ENCODE measurements around the gene ACTR6.
"Not testable (repeated sequence)": the region's sequence is repeated elsewhere in the genome, so short reads cannot be mapped to it uniquely, and the experiment has no call there.

The ACTR6 gene

GRCh38 chr12:100222173-100222572 lies 21.6 kb downstream of the ACTR6 start:
- not testable (repeated sequence) for DNase-seq

- DNase-seq = no peak
Measured at GRCh38 chr12:100225491-100225890, 24.9 kb downstream of the ACTR6 start.

- DNase-seq = no peak
Measured at GRCh38 chr12:100229036-100229635, 28.5 kb downstream of the ACTR6 start.

- no peak for DNase-seq
Measured at GRCh38 chr12:100229876-100230275, 29.3 kb downstream of the ACTR6 start.

- not testable (repeated sequence) for DNase-seq
Measured at GRCh38 chr12:100231873-100232272, 31.3 kb downstream of the ACTR6 start.

GRCh38 chr12:100234166-100234565 lies 33.6 kb downstream of the ACTR6 start:
- DNase-seq = no peak

- peak; percentile 28 for DNase-seq
Measured at GRCh38 chr12:100234591-100235304, 34.1 kb downstream of the ACTR6 start.

- DNase-seq = no peak
Measured at GRCh38 chr12:100238801-100239200, 38.2 kb downstream of the ACTR6 start.

GRCh38 chr12:100239589-100239988 lies 39.0 kb downstream of the ACTR6 start:
- no peak for DNase-seq

GRCh38 chr12:100243137-100243536 lies 42.5 kb downstream of the ACTR6 start:
- DNase-seq = no peak

GRCh38 chr12:100247765-100248164 lies 47.1 kb downstream of the ACTR6 start:
- DNase-seq = no peak

GRCh38 chr12:100248886-100249285 lies 48.3 kb downstream of the ACTR6 start:
- DNase-seq = no peak

- DNase-seq = no peak
Measured at GRCh38 chr12:100249941-100250340, 49.3 kb downstream of the ACTR6 start.

GRCh38 chr12:100251917-100252316 lies 51.3 kb downstream of the ACTR6 start:
- DNase-seq = no peak

GRCh38 chr12:100253437-100253836 lies 52.8 kb downstream of the ACTR6 start:
- DNase-seq = no peak

- DNase-seq = no peak
Measured at GRCh38 chr12:100254876-100255275, 54.3 kb downstream of the ACTR6 start.

GRCh38 chr12:100258127-100258526 lies 57.5 kb downstream of the ACTR6 start:
- no peak for DNase-seq

GRCh38 chr12:100263131-100263530 lies 62.5 kb downstream of the ACTR6 start:
- DNase-seq = no peak

- not testable (repeated sequence) for DNase-seq
Measured at GRCh38 chr12:100265107-100265506, 64.5 kb downstream of the ACTR6 start.

GRCh38 chr12:100265732-100266584 lies 65.3 kb downstream of the ACTR6 start:
- no peak for DNase-seq

- DNase-seq = no peak
Measured at GRCh38 chr12:100266585-100266834, 65.9 kb downstream of the ACTR6 start.

GRCh38 chr12:100266835-100267602 lies 66.4 kb downstream of the ACTR6 start, which contains the start of the genes DEPDC4 and SCYL2:
Gene DEPDC4 (minus strand): TSS chr12:100267079. CDS start chr12:100267076, 3 bp downstream.
Gene SCYL2 (plus strand): TSS chr12:100267177. CDS start chr12:100282971, 15,794 bp downstream.
- DNase-seq = peak; percentile 87
